Ishikawa (cell line): ENCODE data around the gene PCDH1.

ENCODE experiments used
- CEBPB ChIP-seq: IDR thresholded peaks from 2 replicates; pipeline ENCODE4 v1.6.1; 2012
- EGR1 ChIP-seq: IDR thresholded peaks from 2 replicates; pipeline ENCODE4 v1.6.1; 2012
- EP300 ChIP-seq: IDR thresholded peaks from 2 replicates; pipeline ENCODE4 v1.6.1; 2012; ENCODE audit warnings: borderline replicate concordance
- FOXM1 ChIP-seq: IDR thresholded peaks from 2 replicates; pipeline ENCODE4 v1.6.1; 2012; ENCODE audit warnings: low read depth, borderline replicate concordance
- MAX ChIP-seq: IDR thresholded peaks from 2 replicates; pipeline ENCODE4 v1.6.1; 2012
- RAD21 ChIP-seq: IDR thresholded peaks from 2 replicates; pipeline ENCODE4 v1.6.1; 2012; ENCODE audit warnings: low read depth
- REST ChIP-seq: IDR thresholded peaks from 2 replicates; pipeline ENCODE4 v1.6.1; 2012; ENCODE audit warnings: low read depth, mild to moderate bottlenecking
- TAF1 ChIP-seq: IDR thresholded peaks from 2 replicates; pipeline ENCODE4 v1.6.1; 2012; ENCODE audit warnings: low read depth, mild to moderate bottlenecking
- TCF12 ChIP-seq: IDR thresholded peaks from 2 replicates; pipeline ENCODE4 v1.6.1; 2012; ENCODE audit warnings: low read depth
- USF1 ChIP-seq: IDR thresholded peaks from 2 replicates; pipeline ENCODE4 v1.6.1; 2012
- YY1 ChIP-seq: IDR thresholded peaks from 2 replicates; pipeline ENCODE4 v1.6.1; 2012; ENCODE audit warnings: low read depth

- no peak for TF ChIP-seq FOXM1
- TF ChIP-seq USF1 = no peak
- no peak for TF ChIP-seq TAF1
- TF ChIP-seq TCF12 = no peak
- no peak for TF ChIP-seq EGR1
- no peak for TF ChIP-seq REST
- no peak for TF ChIP-seq MAX
- TF ChIP-seq YY1 = no peak
- TF ChIP-seq RAD21 = no peak
- no peak for TF ChIP-seq CEBPB
- no peak for TF ChIP-seq EP300
These were observed 32.8 kb downstream of the PCDH1 start for GRCh38 chr5:141845371-141845851.
